Measurements from ENCODE around the gene PLD4.
"Not testable (repeated sequence)": the region's sequence is repeated elsewhere in the genome, so short reads cannot be mapped to it uniquely, and the experiment has no call there.

Gene PLD4, protein sequence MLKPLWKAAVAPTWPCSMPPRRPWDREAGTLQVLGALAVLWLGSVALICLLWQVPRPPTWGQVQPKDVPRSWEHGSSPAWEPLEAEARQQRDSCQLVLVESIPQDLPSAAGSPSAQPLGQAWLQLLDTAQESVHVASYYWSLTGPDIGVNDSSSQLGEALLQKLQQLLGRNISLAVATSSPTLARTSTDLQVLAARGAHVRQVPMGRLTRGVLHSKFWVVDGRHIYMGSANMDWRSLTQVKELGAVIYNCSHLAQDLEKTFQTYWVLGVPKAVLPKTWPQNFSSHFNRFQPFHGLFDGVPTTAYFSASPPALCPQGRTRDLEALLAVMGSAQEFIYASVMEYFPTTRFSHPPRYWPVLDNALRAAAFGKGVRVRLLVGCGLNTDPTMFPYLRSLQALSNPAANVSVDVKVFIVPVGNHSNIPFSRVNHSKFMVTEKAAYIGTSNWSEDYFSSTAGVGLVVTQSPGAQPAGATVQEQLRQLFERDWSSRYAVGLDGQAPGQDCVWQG

DNA sequence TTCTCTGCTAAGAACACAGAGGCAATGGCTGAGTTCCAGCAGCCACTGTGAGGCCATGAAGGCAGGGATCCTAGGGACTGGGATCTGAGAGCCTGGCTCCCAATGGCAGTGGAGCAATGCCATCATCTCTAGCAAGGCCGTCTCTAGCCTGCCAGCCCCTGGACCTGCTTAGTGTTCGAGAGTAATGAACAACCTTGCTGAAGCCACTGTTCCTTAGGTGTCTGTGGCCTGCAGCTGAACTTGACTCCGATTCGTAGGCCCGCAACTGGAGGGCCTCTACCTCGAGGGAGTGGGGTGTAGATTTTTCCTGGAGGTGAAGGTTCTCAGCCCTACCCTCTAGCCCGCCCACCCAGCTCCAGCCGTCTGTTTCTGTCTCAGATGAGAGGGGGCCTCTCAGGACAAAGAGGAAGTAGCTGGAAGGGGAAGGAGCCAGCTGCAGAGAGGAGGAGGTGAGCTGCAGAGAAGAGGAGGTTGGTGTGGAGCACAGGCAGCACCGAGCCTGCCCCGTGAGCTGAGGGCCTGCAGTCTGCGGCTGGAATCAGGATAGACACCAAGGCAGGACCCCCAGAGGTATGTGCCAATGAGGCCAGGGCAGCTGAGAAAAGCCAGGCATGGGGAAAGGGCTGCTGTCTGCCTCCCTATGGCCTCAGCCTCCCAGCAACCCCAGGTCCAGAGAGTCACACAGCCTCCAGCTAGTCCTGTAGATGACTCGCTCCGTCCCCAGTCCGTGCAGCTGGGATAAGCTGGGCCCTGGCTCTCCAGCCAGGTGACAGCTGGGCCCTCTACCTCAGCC, at the start of gene PLD4:
PLD4 (plus strand) TSS at position 459 of the 793 bp plus-strand sequence. CDS start 2,262 bp downstream, outside the sequence.
- no peak for DNase-seq

GRCh38 chr14:104875412-104875751, 49.3 kb upstream of the PLD4 start:
- no peak for DNase-seq

GRCh38 chr14:104875811-104876210, 48.9 kb upstream of the PLD4 start:
- no peak for DNase-seq

- DNase-seq: no peak
Measured at GRCh38 chr14:104876251-104876699, 48.4 kb upstream of the PLD4 start.

- DNase-seq: no peak
Measured at GRCh38 chr14:104877066-104877805, 47.4 kb upstream of the PLD4 start.

DNA sequence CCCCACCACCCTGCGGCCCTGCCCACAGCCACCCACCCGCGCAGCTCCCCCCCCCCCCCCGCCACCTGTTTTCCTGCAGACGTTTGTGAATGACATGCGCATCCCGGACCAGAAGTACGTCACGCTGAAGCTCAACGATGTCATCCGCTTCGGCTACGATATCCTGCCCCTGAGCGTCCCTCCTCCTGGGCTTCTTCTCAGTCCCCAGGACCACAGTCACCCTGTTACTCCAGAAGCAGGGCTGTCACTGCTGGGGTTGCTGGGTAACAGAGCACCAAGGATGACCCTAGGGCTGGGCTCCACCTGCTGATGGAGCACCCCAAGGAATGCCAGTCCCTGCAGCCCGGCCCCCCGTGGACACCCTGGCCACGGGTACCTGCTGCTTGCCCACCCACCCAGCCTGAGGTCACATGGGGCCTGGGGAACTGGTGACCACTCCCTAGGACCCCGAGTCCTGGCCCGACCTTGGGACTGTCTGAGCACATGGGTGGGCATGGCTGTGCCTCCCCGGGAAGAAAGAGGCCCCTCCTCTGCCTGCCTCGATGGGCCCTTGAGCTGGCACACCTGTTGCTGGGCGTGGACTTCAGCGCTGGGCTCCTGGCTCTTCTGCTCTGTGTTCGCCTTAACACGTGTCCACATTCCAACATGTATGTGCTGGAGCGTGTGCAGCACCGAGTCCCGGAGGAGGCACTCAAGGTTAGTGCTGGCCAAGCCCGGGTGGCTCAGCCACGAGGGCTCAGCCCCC, 46.7 kb upstream of the PLD4 start:
- DNase-seq: peak in 1 of 14 donors; percentile 62

- peak in 1 of 14 donors; percentile 94 for DNase-seq
Measured at GRCh38 chr14:104878582-104878981, 46.1 kb upstream of the PLD4 start.

DNA sequence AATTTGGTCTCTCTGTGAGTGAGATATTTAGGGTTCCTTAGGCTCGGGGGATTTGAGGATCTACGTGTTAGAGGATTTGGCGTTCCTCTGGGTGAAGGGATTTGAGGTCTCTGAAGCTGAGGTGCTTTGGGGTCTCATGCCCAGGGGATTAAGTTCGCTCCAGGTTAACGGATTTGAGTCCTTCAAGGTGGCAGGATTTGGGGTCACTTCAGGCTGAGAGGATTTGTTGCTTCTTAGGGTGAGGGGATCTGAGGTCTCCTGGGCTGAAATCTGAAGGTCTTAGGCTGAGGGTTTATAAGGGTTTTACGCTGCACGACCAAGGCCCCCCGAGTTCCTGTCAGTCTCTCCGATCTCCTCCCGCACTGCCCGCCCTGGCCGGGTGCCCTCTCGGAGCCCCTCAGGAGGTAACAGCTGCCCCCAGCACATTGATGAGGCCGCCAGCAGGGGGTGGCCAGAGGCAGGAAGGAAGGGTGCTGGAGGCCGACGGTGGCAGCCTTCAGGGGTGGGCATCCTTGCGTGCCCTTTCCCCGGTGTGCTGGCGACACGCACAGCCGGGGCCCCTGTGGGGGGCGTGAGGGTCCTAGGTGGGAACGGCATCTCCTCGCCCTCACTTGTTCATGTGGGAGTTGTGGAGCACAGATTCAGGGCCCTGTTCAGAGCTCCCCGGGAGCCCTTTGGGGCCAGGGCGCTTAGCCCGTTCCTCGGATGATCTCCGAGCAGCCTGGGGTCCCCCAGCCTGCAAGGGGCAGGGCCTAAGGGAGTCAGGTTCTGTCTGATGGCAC, 45.3 kb upstream of the PLD4 start:
- no peak for DNase-seq

GRCh38 chr14:104879983-104880565, 44.6 kb upstream of the PLD4 start:
- DNase-seq: no peak

DNA sequence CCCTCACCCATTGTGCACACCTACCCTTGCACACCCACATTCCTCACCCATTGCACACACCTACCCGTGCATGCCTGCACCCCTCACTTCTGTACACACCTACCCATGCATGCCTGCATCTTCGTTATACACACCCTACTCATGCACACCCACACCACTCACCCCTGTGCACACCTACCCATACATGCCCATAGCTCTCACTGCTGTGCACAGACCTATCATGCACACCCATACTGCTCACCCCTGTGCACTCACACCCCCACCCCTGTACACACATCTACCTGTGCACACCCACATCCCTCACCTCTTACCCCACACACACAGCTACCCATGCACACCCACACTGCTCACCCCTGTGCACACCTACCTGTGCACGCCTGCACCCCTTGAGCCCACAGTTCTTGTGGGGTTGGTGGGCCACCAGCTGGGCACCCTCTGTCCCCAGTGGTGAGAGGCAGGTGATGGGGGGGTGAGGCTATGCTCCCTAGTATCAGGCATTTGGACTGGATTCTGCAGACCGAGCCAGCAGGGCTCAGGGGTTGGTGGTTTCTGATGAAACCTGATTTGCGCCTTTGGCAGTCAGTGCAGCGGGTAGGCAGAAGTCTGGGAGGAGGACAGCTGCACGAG, 44.0 kb upstream of the PLD4 start:
- DNase-seq: no peak

DNA sequence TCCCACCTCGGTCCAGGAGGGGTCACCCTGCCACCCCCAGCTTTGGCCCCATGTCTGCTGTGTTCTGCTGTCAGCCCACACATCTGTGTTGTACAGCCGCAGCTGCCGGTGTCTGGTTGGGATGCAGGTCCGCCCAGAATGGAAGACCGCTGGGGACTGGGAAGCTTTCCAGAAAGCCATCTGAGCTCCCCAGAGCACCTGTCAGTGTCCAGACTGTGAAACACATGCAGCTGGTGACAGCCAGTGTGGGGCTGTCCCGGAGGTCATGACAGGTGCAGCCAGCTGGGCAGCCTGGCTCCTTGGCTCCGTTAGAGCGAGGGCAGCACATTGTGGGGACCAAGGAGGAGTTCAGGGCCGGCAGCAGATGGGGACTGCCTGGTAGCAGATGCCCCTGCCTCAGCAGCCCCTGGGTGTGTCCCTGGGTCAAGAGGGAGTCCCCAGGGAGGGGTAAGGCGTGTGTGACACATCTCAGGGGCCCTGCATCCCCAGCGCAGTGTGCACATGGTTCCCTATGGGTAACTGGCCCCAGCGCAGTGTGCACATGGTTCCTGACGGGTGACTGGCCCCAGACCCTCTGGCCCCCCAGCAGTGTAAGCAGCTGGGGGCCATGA, 43.2 kb upstream of the PLD4 start:
- DNase-seq: peak in 1 of 14 donors; percentile 34

GRCh38 chr14:104882325-104882973, 42.2 kb upstream of the PLD4 start:
- no peak for DNase-seq

DNA sequence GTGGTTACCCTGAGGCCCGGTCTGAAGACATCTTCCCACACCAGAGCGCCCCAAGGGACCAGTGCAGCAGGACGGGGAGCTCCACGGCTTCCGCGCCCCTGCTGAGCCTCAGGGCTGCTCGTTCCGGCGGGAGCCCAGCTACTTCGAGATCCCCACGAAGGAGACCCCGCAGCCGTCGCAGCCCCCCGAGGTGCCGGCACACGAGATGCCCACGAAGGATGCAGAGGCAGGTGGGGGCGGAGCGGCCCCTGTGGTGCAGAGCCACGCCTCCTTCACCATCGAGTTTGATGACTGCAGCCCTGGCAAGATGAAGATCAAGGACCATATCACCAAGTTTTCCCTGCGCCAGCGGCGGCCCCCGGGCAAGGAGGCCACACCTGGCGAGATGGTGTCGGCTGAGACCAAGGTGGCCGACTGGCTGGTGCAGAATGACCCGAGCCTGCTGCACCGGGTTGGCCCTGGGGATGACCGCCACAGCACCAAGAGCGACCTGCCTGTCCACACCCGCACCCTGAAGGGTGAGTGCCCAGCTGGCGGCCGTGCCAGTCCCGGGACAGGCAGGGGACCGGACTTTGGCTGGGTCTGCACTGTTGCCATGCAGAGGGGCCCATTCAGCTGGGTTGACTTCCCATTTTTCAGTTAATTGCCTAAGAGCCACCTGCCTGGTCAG, 41.6 kb upstream of the PLD4 start:
- no peak for DNase-seq

- no peak for DNase-seq
Measured at GRCh38 chr14:104883681-104884361, 40.9 kb upstream of the PLD4 start.

DNA sequence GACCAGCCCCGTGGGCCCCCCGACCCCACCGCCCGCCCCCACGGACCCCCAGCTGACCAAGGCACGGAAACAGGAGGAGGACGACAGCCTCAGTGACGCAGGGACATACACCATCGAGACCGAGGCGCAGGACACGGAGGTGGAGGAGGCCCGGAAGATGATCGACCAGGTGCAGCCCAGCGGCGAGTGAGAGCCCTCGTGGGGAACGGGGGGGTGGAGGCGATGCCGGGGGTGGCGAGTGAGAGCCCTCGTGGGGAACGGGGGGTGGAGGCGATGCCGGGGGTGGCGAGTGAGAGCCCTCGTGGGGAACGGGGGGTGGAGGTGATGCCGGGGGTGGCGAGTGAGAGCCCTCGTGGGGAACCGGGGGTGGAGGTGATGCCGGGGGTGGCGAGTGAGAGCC, 40.3 kb upstream of the PLD4 start:
- not testable (repeated sequence) for DNase-seq

- DNase-seq: no peak
Measured at GRCh38 chr14:104885031-104885972, 39.4 kb upstream of the PLD4 start.
